ACHN (cell line): ENCODE results near the gene NR4A3.

Source experiments
- DNase-seq: peaks from one replicate; pipeline ENCODE4 v3.0.0-alpha.2; 2015
- in situ Hi-C: cut with HindIII; loops from 2 replicates; pipeline ENCODE4 v1.10.0; 2017; ENCODE audit warnings: low sequenced_read_pairs, low pct_ligation_motif_present, low pct_unique_long_range_greater_than_20kb

NR4A3 gene

GRCh38 chr9:99811172-99811571 lies 10.5 kb upstream of the NR4A3 start:
- in situ Hi-C loops = no loop called here

GRCh38 chr9:99811598-99812383 lies 9.9 kb upstream of the NR4A3 start:
- DNase-seq = no peak
- in situ Hi-C loops = no loop called here

More at GRCh38 chr9:99811172-99811571, 10.5 kb upstream of the NR4A3 start:
- DNase-seq = no peak

GRCh38 chr9:99813739-99814138 lies 7.9 kb upstream of the NR4A3 start:
- in situ Hi-C loops = no loop called here
- DNase-seq = no peak

- in situ Hi-C loops = no loop called here
- DNase-seq = no peak
These were observed 7.3 kb upstream of the NR4A3 start for GRCh38 chr9:99814359-99814758.

GRCh38 chr9:99816392-99816791 lies 5.3 kb upstream of the NR4A3 start:
- no peak for DNase-seq
- in situ Hi-C loops = no loop called here

- DNase-seq = no peak
- in situ Hi-C loops = no loop called here
These were observed 3.2 kb upstream of the NR4A3 start for GRCh38 chr9:99818500-99818899.

GRCh38 chr9:99819123-99819855 lies 2.4 kb upstream of the NR4A3 start:
- DNase-seq = peak; percentile 86
- in situ Hi-C loops = no loop called here

GRCh38 chr9:99819856-99820684 lies 1.6 kb upstream of the NR4A3 start:
- in situ Hi-C loops = no loop called here

GRCh38 chr9:99820685-99821395 lies 845 bp upstream of the NR4A3 start:
- DNase-seq = peak; percentile 53
- in situ Hi-C loops = no loop called here

More at GRCh38 chr9:99819856-99820684, 1.6 kb upstream of the NR4A3 start:
- peak; percentile 91 for DNase-seq

- in situ Hi-C loops = no loop called here
- peak; percentile 14 for DNase-seq
These were observed 572 bp downstream of the NR4A3 start for GRCh38 chr9:99822109-99822805.

- DNase-seq = peak; percentile 37
- in situ Hi-C loops = no loop called here
These were observed 1.3 kb downstream of the NR4A3 start for GRCh38 chr9:99822806-99823591.

- DNase-seq = peak; percentile 13
- in situ Hi-C loops = no loop called here
These were observed 2.1 kb downstream of the NR4A3 start for GRCh38 chr9:99823681-99824377.

- in situ Hi-C loops = no loop called here
- DNase-seq = peak; percentile 29
These were observed 2.9 kb downstream of the NR4A3 start for GRCh38 chr9:99824378-99825171.

GRCh38 chr9:99825172-99826046 lies 3.7 kb downstream of the NR4A3 start:
- no peak for DNase-seq
- in situ Hi-C loops = no loop called here

GRCh38 chr9:99826579-99826978 lies 4.9 kb downstream of the NR4A3 start:
- in situ Hi-C loops = no loop called here
- no peak for DNase-seq
